Neural cell (in vitro differentiated cells): ENCODE data around the gene PWWP2B. TPM values are rescaled to one million over a fixed set of nuclear protein-coding genes. Genes with fewer than 3 reads are reported as not detected.

ENCODE experiments used
- H2AFZ ChIP-seq: fragments of 200-600, 300-800 bp; sonication (generic), shearing (Covaris generic); 2 replicates; pipeline ENCODE4 v1.6.0; 2014; ENCODE audit warnings: low read depth, mild to moderate bottlenecking, antibody characterized with exemption, low read length, moderate library complexity
- H3F3A ChIP-seq: fragments of 200-600 bp; shearing (Covaris generic); 2 replicates; pipeline ENCODE4 v1.6.1; 2016; ENCODE audit warnings: mild to moderate bottlenecking, moderate library complexity, mixed read lengths, antibody characterized with exemption, low read length; ENCODE audit not compliant: insufficient read depth, poor library complexity, severe bottlenecking
- H3K27ac ChIP-seq: fragments of 200-600, 300-800 bp; sonication (generic), shearing (Covaris generic); 2 replicates; pipeline ENCODE4 v1.5.1; 2014; ENCODE audit warnings: mild to moderate bottlenecking, low read length, moderate library complexity
- H3K27me3 ChIP-seq: fragments of 300-800, 200-600 bp; sonication (generic), shearing (Covaris generic); 2 replicates; pipeline ENCODE4 v1.6.0; 2014; ENCODE audit warnings: mild to moderate bottlenecking, low read depth, low read length, moderate library complexity; ENCODE audit not compliant: insufficient read depth
- H3K36me3 ChIP-seq: fragments of 300-800, 200-600 bp; sonication (generic), shearing (Covaris generic); 2 replicates; pipeline ENCODE4 v1.5.1; 2014; ENCODE audit warnings: mild to moderate bottlenecking, antibody characterized with exemption, low read length, moderate library complexity; ENCODE audit not compliant: insufficient read depth
- H3K4me2 ChIP-seq: fragments of 300-800, 200-600 bp; sonication (generic), shearing (Covaris generic); 2 replicates; pipeline ENCODE4 v1.6.0; 2014; ENCODE audit warnings: mild to moderate bottlenecking, low read length
- H3K4me3 ChIP-seq: fragments of 300-800, 200-600 bp; sonication (generic), shearing (Covaris generic); 2 replicates; pipeline ENCODE4 v1.5.1; 2014; ENCODE audit warnings: mild to moderate bottlenecking, low read length, moderate library complexity
- H3K79me2 ChIP-seq: fragments of 200-600 bp; shearing (Covaris generic); replicated peaks from 2 replicates; pipeline ENCODE4 v1.6.0; 2014; ENCODE audit warnings: mild to moderate bottlenecking, low read length, moderate library complexity; ENCODE audit not compliant: insufficient read depth
- H3K9ac ChIP-seq: fragments of 300-800, 200-600 bp; sonication (generic), shearing (Covaris generic); 2 replicates; pipeline ENCODE4 v1.6.1; 2016; ENCODE audit warnings: mild to moderate bottlenecking, low read length, mixed read lengths
- H3K9me2 ChIP-seq: fragments of 200-600 bp; shearing (Covaris generic); 2 replicates; pipeline ENCODE4 v1.6.1; 2016; ENCODE audit warnings: mild to moderate bottlenecking, low read length, mixed read lengths; ENCODE audit not compliant: insufficient read depth
- H3K9me3 ChIP-seq: fragments of 200-600, 300-800 bp; sonication (generic), shearing (Covaris generic); 2 replicates; pipeline ENCODE4 v1.6.1; 2016; ENCODE audit warnings: mild to moderate bottlenecking, mixed run types, low read length, moderate library complexity, mixed read lengths
- H4K20me1 ChIP-seq: fragments of 200-600 bp; shearing (Covaris generic); 2 replicates; pipeline ENCODE4 v1.6.1; 2016; ENCODE audit warnings: mild to moderate bottlenecking, mixed run types; ENCODE audit not compliant: insufficient read depth
- EP300 ChIP-seq: fragments of 450-650 bp; conservative IDR thresholded peaks from 2 replicates; pipeline ENCODE4 v1.6.1; 2014; ENCODE audit warnings: antibody characterized with exemption, mild to moderate bottlenecking, moderate library complexity; ENCODE audit not compliant: poor library complexity, severe bottlenecking
- EZH2 ChIP-seq: fragments of 200-600, 300-800 bp; shearing (Covaris generic), sonication (generic); IDR thresholded peaks from 2 replicates; pipeline ENCODE4 v1.6.1; 2014; ENCODE audit warnings: antibody characterized with exemption, low read length, borderline replicate concordance, mild to moderate bottlenecking; ENCODE audit not compliant: insufficient read depth, poor library complexity, severe bottlenecking
- MXI1 ChIP-seq: fragments of 450-650 bp; conservative IDR thresholded peaks from 2 replicates; pipeline ENCODE4 v1.6.1; 2014; ENCODE audit warnings: antibody characterized with exemption, mild to moderate bottlenecking; ENCODE audit not compliant: poor library complexity, severe bottlenecking
- POLR2AphosphoS5 ChIP-seq: IDR thresholded peaks from 2 replicates; pipeline ENCODE4 v1.6.1; 2012
- RAD21 ChIP-seq: fragments of 450-650 bp; conservative IDR thresholded peaks from 2 replicates; pipeline ENCODE4 v1.6.1; 2014; ENCODE audit warnings: antibody characterized with exemption, mild to moderate bottlenecking, moderate library complexity
- SMC3 ChIP-seq: fragments of 450-650 bp; conservative IDR thresholded peaks from 2 replicates; pipeline ENCODE4 v1.6.1; 2014; ENCODE audit warnings: antibody characterized with exemption, mild to moderate bottlenecking, moderate library complexity; ENCODE audit not compliant: poor library complexity
- TAF1 ChIP-seq: IDR thresholded peaks from 2 replicates; pipeline ENCODE4 v1.6.1; 2012; ENCODE audit warnings: low read depth
- polyA plus RNA-seq: library from polyadenylated mRNA; depleted of rRNA; stranded (reverse); fragments of >200 nt; gene quantifications from 2 replicates; pipeline ENCODE4 v1.2.3, GENCODE V29; 2014
- TF ChIP-seq, protein P1 (sequence below): fragments of 450-650 bp; IDR thresholded peaks from 2 replicates; pipeline ENCODE4 v1.5.1; 2014; ENCODE audit warnings: antibody characterized with exemption, mild to moderate bottlenecking, moderate library complexity; ENCODE audit not compliant: poor library complexity, severe bottlenecking
- TF ChIP-seq, protein P2 (sequence below): IDR thresholded peaks from 2 replicates; pipeline ENCODE4 v1.6.1; 2012; ENCODE audit warnings: borderline replicate concordance

PWWP2B gene
- polyA plus RNA-seq, 1 donor from 2014 or later = 13.0 TPM

DNA sequence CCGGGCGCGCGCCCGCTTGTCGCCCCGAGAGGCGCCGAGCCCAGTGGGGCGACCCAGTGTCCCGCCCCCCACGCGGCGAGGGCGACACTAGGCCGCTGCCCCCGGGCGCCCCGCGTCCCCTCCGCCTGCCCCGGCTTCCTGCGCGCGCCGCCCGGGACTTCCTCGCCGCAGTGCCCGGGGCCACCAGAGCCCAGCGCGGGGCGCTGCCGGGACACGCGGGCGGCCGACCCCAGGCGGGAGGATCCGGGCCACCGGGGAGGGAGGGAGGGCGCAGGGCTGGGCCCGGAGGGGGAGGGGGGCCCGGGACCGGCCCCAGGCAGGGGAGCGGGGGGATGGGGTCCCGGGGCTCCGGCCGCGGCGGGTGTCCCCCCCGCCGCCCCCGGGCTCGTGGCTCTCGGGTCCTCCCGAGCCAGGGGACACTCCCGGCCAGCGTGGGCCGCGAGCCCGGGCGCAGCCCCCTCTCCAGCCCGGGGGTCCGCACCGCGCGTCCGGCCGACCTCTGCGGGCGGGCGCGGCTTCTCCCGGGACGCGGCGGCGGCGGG, 435 bp upstream of the PWWP2B start:
- no peak overlapping the region for H2AFZ ChIP-seq
- peak overlapping the region; percentile 74 for H3K9ac ChIP-seq
- H3K27ac ChIP-seq = no peak overlapping the region
- H3K9me3 ChIP-seq = no peaks in the 10 kb centered on the region
- H3K36me3 ChIP-seq = no peaks in the 10 kb centered on the region
- H3F3A ChIP-seq = no peaks in the 10 kb centered on the region
- H3K4me3 ChIP-seq = peak overlapping the region; percentile 73
- TF ChIP-seq EZH2 = no peak
- TF ChIP-seq, protein P1, sequence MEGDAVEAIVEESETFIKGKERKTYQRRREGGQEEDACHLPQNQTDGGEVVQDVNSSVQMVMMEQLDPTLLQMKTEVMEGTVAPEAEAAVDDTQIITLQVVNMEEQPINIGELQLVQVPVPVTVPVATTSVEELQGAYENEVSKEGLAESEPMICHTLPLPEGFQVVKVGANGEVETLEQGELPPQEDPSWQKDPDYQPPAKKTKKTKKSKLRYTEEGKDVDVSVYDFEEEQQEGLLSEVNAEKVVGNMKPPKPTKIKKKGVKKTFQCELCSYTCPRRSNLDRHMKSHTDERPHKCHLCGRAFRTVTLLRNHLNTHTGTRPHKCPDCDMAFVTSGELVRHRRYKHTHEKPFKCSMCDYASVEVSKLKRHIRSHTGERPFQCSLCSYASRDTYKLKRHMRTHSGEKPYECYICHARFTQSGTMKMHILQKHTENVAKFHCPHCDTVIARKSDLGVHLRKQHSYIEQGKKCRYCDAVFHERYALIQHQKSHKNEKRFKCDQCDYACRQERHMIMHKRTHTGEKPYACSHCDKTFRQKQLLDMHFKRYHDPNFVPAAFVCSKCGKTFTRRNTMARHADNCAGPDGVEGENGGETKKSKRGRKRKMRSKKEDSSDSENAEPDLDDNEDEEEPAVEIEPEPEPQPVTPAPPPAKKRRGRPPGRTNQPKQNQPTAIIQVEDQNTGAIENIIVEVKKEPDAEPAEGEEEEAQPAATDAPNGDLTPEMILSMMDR = peak; percentile 48
- TF ChIP-seq MXI1 = peak; percentile 39
- no peak for TF ChIP-seq EP300
- TF ChIP-seq TAF1 = no peak
- TF ChIP-seq RAD21 = no peak
- TF ChIP-seq, protein P2, sequence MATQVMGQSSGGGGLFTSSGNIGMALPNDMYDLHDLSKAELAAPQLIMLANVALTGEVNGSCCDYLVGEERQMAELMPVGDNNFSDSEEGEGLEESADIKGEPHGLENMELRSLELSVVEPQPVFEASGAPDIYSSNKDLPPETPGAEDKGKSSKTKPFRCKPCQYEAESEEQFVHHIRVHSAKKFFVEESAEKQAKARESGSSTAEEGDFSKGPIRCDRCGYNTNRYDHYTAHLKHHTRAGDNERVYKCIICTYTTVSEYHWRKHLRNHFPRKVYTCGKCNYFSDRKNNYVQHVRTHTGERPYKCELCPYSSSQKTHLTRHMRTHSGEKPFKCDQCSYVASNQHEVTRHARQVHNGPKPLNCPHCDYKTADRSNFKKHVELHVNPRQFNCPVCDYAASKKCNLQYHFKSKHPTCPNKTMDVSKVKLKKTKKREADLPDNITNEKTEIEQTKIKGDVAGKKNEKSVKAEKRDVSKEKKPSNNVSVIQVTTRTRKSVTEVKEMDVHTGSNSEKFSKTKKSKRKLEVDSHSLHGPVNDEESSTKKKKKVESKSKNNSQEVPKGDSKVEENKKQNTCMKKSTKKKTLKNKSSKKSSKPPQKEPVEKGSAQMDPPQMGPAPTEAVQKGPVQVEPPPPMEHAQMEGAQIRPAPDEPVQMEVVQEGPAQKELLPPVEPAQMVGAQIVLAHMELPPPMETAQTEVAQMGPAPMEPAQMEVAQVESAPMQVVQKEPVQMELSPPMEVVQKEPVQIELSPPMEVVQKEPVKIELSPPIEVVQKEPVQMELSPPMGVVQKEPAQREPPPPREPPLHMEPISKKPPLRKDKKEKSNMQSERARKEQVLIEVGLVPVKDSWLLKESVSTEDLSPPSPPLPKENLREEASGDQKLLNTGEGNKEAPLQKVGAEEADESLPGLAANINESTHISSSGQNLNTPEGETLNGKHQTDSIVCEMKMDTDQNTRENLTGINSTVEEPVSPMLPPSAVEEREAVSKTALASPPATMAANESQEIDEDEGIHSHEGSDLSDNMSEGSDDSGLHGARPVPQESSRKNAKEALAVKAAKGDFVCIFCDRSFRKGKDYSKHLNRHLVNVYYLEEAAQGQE = no peak
- no peak for TF ChIP-seq SMC3
- TF ChIP-seq POLR2AphosphoS5 = no peak
- H3K79me2 ChIP-seq = peaks cover 6% of the 10 kb centered on the region
- no peaks in the 10 kb centered on the region for H3K9me2 ChIP-seq
- no peaks in the 10 kb centered on the region for H3K27me3 ChIP-seq
- H3K4me2 ChIP-seq = no peak overlapping the region
- H4K20me1 ChIP-seq = no peaks in the 10 kb centered on the region

DNA sequence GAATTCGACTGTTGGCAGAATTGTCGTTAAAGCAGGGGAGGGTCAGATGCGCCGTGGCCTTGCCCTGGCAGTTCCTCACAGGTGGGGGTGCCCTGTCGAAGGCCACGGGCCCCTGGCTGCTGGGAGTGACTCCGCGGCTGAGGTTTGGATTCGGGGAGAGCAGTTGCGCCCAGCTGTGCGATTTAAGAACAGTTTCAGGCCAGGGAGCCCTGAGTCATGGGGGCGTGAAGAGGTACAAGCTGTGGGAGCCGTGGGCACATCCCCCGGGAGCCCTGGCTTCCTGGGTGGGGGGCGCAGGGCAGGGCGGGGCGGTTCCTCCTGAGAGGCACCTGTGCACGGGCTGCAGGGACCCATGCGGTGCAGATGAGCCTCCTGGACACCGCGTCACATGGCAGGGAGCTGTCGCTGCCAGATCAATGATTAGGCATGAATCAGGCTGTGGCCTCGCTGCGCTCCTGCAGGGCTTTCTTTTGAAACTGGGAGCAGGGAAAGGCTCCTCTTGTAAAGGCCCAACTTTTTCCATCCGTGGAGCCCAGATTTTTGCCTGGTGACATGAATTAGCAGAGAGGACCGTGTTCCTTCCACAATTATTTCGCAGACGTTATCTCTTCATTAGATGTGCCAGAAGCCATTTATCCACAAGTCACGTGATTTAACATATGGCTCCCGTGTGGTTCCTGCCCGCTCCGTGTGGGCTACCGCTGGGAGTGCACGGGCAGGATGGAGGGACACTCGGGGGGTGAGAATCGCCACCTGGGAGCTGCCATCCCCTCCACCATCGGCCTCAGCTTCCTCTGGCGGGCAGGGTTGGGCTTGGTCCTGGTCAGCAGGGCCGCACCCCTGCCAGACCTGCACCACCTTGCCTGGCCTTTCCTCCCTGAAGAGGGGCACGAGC, 918 bp downstream of the PWWP2B start:
- Histone ChIP-seq H3K4me3 (peak overlapping the region; percentile 84), H3K9ac (peak overlapping the region; percentile 72), H3K4me2 (peak overlapping the region; percentile 88), H3K79me2 (peaks cover 6% of the 10 kb centered on the region), H3K27ac (peak overlapping the region; percentile 56), H3F3A (no peaks in the 10 kb centered on the region), H3K9me2 (no peaks in the 10 kb centered on the region), H3K9me3 (no peaks in the 10 kb centered on the region), H3K27me3 (no peaks in the 10 kb centered on the region), H4K20me1 (no peaks in the 10 kb centered on the region), H3K36me3 (no peaks in the 10 kb centered on the region), H2AFZ (peak overlapping the region; percentile 45)
- TF ChIP-seq MXI1 (peak; percentile 13), EP300 (no peak)
